GM19455 (cell line): ENCODE measurements around the gene CDC6.

ENCODE experiments used
- ATAC-seq: cut with Tn5 transposase; IDR thresholded peaks from one replicate; pipeline ENCODE4 v1.9.1; 2021; ENCODE audit not compliant: unreplicated experiment

The CDC6 gene

DNA sequence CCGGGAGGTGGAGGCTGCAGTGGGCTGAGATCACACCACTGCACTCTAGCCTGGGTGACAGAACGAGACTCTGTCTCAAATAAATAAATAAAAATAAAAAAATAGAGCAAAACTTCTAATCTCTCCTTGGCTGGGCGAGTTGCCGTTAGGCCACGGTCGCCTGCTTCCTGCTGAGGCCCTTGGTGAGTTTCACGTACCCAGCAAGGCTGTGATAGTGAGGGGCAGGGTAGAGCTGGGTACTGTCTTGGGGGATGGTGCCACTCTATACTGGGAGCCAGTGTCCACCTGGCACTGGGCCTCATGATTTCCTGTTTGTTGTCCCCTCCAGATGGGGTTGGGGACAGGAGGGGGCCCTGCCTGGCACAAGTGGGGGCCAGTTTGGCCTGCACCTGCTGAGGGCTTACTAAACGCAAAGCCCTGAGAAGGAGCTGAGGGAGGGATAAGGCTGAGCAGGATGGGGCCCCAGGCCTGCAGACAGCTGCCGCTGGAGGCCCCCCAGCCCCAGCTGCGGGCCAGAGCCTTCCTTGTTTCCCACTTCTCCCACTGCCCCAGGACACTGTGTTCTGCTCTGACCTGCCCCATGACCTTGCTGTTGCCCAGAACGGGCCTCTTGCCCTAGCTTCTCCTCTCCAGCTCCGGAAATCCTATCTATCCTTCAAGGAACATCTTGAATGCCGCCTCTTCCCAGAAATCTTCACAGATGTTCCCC, 51.4 kb downstream of the CDC6 start:
- no peak for ATAC-seq

DNA sequence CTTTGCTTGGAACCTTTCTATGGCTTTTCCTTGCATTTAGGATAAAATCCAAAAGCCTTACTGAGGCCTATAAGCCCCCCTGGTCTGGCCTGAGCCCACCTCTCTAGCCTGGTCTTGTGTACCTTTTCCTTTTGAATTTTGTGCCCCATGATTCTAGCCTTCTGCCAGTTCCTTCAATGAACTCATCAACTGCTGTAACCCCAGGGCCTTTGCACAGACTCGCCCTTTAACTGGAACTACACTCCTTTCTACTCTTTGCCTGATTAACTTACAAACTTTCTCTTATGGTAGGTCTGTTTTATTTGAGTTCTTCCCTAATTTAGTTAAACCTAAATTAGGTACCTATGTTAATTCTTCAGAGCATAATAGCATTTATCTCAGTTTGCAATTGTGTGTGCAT, 52.6 kb downstream of the CDC6 start:
- ATAC-seq = no peak

DNA sequence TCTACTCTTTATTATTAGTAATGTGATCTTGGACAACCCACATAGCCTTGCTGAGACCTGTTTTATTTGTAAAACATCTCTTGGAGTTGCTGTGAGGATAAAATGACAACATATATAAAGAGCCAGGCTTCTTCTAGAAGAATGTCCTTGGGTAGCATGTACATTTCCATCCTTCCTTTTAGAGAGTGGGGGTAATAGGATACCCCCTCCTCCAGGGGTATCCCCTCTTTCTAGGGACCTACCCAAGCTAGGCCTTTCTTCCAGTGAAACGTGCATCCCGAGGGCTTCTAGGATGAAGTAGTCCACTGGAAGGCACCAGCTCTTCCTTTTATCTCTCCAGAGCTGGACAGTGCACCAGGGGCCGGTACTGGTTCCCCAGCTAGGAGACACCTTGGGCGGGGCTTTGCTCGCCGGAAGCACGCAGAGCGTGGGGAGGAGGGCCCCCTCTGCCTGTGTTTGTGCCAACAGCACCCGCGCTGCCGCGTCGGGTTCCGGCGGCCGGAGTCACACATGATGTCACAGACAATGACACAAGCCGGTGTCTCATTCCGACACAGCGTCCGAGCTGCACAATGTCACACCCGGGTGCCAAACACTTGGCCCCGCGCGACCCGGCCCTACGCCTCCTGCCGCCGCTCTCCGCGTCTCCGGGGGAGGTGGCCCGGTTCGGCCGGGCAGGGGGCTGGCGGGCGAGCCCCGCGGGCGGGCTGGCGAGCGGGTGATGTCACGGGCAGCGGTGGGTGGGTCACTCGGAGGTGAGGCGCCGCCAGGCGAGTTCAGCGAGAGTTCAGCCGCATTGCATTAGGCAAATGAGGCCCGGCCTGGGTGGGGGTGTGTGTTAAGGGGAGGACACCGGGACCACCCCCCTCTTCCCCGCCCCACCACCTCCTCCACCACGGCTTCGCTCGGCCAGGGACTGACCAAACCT, 53.5 kb downstream of the CDC6 start:
- ATAC-seq = peak; percentile 65

DNA sequence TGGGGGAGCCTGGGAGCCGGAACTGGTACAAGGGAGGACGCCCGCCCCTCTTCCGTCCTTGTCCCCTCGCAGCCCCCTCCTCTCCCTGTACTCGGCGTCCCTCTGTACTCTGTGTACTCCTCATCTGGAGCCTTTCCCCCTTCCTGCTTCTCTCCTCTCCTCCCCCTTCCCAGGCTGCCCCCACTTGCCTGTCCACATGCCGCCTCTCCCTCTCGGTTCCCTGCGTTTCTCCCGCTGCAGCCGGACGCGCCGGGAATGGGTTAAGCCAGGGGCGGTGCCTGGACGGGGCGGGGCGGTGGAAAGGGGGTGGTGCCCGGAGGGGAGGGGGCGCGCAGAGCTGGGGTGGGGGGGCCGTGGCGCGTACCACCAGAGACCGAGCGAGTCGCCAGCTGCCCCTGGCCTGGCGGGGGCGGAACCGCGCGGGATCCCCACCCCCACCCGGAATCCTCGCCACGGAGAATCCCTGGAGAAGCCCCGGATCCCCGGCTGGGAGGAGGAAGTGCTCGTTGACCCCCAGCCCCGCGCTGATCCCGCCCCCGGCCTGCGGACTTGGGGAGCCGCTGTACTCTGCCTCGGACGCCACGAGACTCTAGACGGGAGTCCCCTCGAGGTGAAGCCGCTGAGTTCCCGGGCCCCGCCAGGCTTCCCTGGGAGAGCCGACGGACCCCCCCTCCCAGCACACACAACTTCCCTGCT, 54.3 kb downstream of the CDC6 start:
- ATAC-seq = no peak

DNA sequence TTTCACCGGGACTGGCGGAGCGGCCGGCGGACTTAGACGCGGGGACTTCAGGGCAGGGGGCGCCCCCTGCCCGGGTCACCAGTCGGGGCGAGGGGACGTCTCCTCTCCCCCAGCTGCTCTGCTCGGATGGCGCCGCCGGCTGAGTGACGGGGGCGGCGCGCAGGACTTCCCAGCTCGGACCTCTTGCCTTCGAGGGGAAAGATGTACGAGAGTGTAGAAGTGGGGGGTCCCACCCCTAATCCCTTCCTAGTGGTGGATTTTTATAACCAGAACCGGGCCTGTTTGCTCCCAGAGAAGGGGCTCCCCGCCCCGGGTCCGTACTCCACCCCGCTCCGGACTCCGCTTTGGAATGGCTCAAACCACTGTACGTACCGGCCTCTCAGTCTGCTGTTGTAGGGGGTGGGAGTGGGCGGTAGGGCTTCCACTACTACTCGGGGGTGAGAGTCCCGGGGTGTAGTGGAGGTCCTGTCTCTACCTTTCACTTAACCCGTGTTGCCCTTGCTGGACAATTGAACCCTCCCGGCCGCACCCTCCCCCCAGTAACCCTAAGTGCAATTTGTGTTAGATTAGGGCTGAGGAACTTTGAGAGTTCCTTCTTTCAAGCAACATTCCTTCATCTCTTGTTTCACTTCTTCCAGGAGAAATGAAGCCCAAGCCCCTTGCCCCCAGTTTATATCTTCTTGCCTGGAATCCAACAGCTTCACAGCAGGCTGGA, 55.0 kb downstream of the CDC6 start:
- ATAC-seq = no peak

DNA sequence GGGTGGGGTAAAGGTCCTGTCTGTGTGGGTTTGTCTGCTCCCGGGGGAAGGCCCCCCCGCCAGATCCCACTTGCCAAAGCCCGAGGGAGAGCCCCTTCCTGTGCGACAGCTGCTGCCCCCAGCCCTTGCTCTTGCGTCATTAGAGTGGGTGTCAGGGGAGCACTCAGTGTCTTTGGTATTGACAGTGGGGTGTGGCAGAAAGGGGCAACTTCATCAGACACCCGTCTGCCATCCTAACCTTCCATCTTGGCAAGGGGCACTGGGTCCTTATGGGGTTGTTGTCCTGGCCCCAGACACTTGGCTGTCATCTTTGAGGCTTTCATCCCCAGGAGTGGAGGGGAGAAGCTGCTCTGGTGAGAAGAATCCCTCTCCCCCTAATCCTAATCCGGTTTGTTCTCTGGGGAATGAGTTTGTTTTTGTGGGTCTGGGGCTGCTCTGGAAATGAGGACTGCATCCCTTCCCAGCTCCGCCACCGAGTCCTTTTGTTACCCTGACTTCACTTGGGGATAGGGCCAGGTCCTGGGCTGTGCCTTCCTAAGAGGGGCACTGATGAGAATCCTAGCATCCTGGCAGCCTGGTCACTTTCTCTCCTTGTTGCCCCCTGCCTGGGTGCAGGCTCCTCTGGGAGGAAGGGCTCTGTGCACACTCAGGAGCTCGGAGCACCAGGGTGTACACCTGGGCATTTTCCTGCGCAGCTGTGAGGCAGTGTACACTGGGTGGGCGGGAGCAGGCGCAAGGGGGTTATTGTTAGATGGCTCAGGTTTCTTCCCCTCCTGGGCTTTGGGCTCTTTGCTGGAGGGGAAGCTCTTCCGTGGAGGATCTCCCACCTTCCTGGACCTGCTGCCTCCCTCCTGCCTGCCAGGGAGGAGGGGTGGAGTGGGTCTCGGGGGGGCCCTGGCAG, 55.8 kb downstream of the CDC6 start:
- no peak for ATAC-seq

DNA sequence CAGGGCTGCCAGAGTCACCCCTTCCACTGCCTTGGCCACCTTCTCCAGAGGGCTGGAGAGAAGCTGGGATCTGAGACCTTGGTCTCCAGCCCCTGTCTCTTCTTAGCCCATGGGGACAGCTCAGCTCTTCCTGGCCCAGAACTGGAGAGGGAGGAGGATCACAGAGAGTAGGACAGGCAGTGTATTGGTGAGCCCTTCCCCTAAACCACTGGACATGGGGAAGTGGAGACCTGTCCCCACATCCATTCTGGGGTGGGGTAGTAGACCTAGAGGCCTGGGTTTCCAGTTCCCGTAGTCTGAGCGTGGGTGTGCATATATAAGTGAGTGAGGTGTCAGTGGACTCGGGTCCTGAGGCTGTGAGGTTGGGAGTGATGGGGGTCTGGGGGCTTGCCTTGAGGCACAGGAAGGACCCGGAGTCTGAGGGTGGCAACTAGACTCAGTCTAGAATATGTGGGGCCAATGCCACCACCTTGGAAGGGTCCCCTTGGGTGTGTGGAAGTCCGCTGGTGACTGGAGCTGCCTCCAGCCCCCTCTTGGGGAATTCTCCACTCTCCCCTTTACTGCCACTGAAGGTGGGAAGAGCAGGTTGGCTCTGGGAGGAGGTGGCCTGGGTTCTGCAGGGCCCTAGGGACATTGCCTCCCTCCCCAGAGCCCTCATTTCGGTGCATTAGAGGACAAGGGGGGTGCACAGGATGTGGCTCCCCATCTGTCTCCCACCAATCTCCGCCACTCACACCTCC, 56.9 kb downstream of the CDC6 start:
- ATAC-seq = no peak

DNA sequence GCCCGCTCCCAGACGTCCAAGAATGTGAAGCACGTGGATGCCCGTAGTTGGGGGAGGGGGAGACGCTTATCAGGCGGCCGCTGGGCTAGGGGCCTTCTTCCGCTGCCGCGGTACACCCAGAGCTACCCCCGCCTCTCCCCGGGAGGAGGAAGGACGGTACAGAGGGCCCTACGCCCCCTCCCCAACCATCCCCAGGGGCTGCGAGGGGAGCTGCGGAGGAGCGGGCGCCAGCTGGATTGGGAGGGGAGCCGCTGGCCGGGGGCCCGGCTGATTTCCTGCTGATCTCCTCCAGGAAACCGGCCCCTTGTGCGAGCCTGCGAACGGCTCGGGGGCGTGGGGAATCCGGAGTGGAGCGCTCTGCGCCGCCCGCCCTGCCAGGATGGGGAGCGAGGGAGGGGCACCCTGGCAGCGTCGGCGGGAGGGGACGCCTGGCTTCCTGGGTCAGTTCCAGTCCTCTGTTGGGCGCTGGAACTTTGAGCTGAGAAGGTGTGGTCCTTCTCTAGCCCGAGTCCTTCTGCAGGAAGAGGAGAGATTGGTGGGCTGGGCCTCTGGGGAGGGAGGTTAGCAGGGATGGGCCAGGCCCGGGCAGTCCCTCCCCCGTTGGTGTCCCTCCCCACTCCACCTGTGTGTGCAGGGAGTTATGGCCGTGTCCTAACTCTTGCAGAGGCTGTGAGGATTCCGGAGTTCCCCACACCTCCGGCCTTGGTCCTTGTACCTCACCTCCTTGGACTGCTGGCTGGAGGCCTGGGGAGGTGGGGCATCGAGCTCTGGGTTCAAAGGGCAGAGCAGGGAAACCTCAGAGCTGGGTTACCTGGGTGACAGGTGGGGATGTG, 57.7 kb downstream of the CDC6 start:
- ATAC-seq = no peak

DNA sequence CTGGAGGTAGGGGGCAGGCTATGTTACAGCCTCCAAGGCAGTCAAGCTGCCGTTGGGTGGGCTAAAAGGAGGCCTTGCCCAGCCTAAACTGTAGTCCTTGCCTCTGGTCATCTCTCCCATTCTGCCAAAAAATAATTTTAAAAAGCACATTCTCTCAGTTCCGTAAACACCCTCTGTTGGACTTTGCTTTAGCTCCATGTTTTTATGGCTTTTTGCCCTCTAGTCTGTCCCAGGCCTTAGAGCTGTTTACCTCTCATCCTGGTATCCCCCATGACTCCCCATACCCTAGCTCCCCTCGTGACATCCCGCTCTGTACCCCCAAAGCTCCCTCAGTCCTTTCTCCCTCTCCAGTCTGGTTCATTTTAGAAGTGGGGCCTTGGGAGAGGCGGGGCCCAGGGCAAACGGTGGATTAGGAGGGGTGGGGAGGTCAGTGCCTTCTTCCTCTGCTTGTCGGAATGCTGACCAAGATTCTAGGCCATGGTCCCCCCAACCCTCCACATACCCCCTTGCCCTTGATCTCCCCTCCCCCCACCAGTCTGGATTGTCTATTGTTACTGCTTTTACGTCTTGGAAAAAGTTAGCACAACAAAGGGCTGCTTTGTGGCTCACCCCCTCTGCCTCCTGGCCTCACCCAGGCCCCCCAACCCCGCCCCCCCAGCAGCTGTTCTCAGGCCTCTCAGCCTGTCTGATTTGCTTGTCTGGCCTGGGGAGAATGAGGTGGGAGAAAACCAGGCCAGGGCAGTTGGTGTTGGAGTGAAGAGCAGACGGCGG, 58.5 kb downstream of the CDC6 start:
- ATAC-seq = no peak

DNA sequence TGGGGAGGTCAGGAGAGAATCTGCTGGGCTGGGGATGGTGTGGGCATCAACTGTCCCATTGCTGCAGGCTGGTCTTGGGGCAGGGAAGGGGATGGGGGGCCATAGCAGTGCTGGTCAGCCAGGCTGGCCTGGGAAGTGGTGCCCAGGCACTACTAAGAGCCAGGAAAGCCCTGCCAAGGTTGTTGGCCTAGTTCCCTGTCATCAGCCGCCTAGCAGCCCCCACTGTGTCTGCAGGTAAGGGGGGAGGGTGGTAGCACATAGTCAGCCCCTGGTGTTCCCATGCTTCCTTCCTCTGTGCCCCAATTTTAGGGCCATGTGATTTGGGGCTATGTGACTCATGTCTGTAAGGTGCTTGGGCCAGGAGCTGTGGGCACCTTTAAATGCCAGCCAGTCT, 59.1 kb downstream of the CDC6 start:
- ATAC-seq = no peak

DNA sequence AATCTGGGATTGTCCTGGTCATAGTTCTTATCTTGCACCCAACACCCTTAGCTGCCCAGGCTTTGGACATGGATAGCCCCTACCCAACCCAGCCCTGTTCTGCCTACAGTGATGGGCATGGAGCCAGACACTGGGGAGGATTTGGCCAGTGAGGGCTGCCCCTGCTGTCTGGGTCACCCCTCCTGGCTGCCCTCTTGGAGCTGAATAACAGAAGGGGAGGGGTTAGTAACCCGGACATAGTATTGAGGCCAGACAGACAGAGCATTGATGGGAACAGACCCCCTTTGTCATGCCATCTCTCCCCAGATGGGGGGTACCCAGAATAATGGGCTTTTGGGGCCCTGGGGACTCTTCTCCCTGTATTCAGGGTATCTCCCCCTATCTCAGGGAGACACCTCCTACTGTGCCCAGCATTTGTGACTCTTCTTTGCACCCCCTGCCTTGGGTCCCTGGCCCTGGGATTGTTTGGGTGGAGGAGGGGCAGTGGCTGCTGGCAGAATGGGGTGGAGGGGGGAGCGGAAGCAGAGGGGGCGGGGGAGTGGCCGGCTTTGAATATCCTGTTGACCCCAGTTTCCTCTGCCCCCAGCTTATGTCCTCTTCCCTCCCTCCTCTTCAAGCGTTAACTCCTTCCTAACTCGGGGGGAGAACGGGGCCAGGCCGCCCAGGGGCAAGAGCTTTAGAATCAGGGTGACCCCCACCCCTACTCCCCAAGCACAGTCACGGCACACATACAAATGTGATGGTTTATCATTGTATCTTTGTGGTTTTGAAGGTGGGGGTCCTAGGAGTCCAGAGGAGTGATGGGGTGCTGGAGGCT, 59.8 kb downstream of the CDC6 start:
- ATAC-seq = no peak

DNA sequence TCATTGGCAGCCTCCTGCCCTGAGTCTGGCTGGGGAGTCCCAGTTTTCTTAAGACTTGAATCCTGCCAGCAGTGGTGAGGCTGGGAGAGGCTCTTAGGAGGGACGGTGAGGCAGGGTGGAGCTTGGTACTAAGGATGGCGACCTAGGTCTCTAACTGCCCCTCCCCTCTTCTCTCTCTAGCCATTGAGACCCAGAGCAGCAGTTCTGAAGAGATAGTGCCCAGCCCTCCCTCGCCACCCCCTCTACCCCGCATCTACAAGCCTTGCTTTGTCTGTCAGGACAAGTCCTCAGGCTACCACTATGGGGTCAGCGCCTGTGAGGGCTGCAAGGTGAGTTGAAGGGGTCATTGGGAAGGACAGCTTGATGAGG, 60.4 kb downstream of the CDC6 start:
- ATAC-seq = no peak

DNA sequence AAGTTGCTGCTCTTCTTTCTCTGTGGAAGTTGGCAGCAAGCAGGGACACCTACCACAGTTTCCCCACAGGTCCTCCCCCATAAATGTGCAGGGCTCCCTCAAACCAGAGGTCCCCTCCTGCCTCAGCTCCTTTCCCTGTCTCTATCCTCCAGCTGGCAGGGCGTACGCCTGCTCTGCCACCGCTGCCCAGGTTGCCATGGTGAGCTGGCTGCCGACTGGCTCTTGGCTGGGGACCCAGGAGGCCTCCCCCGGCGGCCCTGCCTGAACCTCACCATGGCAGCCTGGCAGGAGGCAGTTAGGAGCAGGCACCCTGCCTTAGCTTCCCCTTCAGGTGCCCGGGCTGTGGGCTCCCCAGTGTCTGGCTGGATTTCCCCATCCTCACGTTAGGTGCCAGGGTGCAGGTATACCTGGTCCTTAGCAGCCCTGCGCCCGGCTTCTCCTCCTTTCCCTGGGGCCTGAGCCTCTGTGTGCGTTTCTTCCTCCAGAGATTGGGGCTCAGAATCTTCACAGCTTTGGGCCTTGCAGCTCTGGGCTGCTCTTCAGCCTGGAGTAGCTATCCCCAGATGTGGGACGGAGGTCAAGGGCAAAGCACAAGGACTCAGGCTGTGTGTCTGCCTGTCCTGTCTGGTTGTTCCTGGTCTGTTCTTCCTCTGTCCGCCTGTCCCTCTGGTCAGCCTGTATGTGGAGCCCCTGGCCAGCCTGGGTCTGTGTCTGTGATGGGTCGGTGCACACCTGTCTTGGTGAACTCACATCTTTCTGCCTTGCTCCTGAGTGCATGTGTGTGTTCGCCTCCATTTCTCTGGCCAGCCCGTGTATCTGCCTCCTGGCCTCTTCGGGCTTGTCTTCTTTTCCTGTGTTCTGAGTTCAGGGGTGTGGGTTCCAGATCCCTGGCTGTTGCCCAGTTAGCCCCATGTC, 61.1 kb downstream of the CDC6 start:
- no peak for ATAC-seq

DNA sequence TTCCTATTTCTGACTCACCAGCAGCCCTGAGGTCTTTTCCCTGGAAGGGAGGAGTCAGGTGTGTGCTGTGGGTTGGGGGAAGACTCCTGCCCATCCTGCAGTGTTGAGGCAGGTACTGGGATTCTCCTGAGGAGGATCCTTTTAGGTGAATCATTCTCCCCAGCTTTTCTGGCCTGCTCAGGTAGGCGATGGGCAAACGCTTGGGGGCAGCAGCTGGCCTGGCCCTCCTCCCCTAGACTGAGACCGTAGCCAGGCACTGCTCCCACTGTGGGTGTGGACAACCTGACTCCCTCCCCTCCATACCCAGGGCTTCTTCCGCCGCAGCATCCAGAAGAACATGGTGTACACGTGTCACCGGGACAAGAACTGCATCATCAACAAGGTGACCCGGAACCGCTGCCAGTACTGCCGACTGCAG, 61.8 kb downstream of the CDC6 start:
- ATAC-seq = no peak

DNA sequence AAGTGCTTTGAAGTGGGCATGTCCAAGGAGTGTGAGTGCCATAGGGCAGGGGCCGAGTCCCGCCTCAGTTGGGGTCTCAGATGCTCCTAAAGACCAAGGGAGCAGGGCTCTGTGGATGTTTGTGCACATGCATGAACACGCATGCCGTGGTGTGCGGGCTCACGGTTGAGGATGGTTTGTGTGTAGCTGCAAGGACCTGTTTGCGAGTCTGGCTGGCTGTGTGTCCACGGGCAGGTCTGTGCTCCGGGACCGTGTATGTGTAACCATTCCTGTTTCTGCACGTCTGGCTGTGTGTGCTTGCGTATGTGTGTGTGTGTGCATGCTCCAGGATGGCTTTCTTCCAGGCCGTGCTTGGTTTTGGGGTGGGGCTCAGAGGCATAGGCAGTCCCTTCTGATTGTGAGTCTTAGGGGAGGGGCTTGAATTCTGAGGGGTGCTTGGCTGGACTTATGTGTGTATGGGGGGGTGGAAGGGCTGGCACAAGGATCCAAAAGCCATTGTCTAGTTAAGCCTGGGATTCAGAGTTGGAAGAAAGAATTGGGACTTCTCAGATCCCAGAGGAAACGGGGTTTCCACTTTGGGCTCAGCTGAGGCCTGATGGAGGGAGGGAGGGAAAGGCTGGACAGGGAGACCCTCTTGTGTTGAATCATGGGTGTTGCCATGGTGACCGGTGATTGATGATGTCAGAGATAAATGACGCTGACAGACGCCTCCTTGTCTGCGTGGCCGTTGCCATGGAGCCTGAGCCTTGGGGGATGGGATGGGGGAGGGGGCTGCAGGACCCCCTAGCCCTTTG, 62.4 kb downstream of the CDC6 start:
- no peak for ATAC-seq
